GM12878 (cell line): ENCODE results near the gene ABCC2. TPM values are rescaled to one million over a fixed set of nuclear protein-coding genes. Genes with fewer than 3 reads are reported as not detected.

Experiments
- ATAC-seq: fragments of 200-7000 bp; cut with Tn5 transposase; 3 replicates; pipeline ENCODE4 v1.9.1; 2020; ENCODE audit warnings: mild to moderate bottlenecking, moderate library complexity
- BruUV-seq: library from RNA; stranded (reverse); fragments of 400-500 nt; replicated peaks from 2 replicates; lab custom pipeline; 2021; lab: Mats Ljungman, UMichigan
- CTCF ChIA-PET: fragments of 300-600 bp; sonication (Branson Sonifier 250); formaldehyde crosslinking; extraction: SDS; loops from one replicate; lab custom pipeline; 2021; ENCODE audit warnings: inconsistent platforms; lab: Yijun Ruan, JAX
- POLR2A ChIA-PET: fragments of 350-600 bp; formaldehyde crosslinking; extraction: SDS; loops from one replicate; lab custom pipeline; 2021; ENCODE audit warnings: inconsistent platforms; lab: Charles Lee
- RAD21 ChIA-PET: fragments of 300-600 bp; sonication (Branson Sonifier 250); formaldehyde crosslinking; loops from one replicate; lab custom pipeline; 2023; ENCODE audit warnings: antibody characterized with exemption; ENCODE audit not compliant: unreplicated experiment; lab: Charles Lee
- SMC1A ChIA-PET: fragments of 300-600 bp; sonication (Branson Sonifier 250); formaldehyde crosslinking; loops from one replicate; lab custom pipeline; 2023; ENCODE audit not compliant: unreplicated experiment, uncharacterized antibody; lab: Charles Lee
- DNase-seq: peaks from one replicate; pipeline ENCODE4 v3.0.0-alpha.2; 2011; ENCODE audit warnings: low read depth, low spot score
- FAIRE-seq: peaks from 3 replicates; lab custom pipeline; 2011; peaks lifted over from hg19 to GRCh38; lab: Jason Lieb, UNC
- H2AFZ ChIP-seq: 2 replicates; pipeline ENCODE4 v1.6.0; 2011; ENCODE audit warnings: low read depth, low read length, control low read depth; ENCODE audit not compliant: control insufficient read depth
- H3K27ac ChIP-seq: 2 replicates; pipeline ENCODE4 v1.5.1; 2011; ENCODE audit warnings: control low read depth; ENCODE audit not compliant: control insufficient read depth, insufficient read depth
- H3K27me3 ChIP-seq, 2 experiments: replicated peaks in 1 of 2; 2 replicates each; pipeline versions ENCODE4 v1.6.0 to v1.6.1; 2011; ENCODE audit warnings: low read length in 1 of 2; ENCODE audit not compliant: control insufficient read depth in 2 of 2, insufficient read depth in 2 of 2
- H3K36me3 ChIP-seq, 2 experiments: 2 replicates each; pipeline ENCODE4 v1.5.1; 2011; ENCODE audit warnings: low read length in 1 of 2; ENCODE audit not compliant: control insufficient read depth in 2 of 2, insufficient read depth in 2 of 2
- H3K4me1 ChIP-seq: 2 replicates; pipeline ENCODE4 v1.6.1; 2011; ENCODE audit warnings: mild to moderate bottlenecking, low read length, moderate library complexity, mixed read lengths; ENCODE audit not compliant: control insufficient read depth, insufficient read depth
- H3K4me2 ChIP-seq: 2 replicates; pipeline ENCODE4 v1.6.0; 2011; ENCODE audit warnings: control low read depth; ENCODE audit not compliant: control insufficient read depth, insufficient read depth
- H3K4me3 ChIP-seq: fragments of 200-600 bp; sonication (generic); 2 replicates; pipeline ENCODE4 v1.5.1; 2016
- H3K79me2 ChIP-seq: 2 replicates; pipeline ENCODE4 v1.6.0; 2011; ENCODE audit warnings: low read length; ENCODE audit not compliant: control insufficient read depth, insufficient read depth
- H3K9ac ChIP-seq: 2 replicates; pipeline ENCODE4 v1.8.0; 2011; ENCODE audit warnings: low read length, control low read depth, mixed read lengths; ENCODE audit not compliant: control insufficient read depth, insufficient read depth
- H3K9me3 ChIP-seq: replicated peaks from 3 replicates; pipeline ENCODE4 v1.5.1; 2011; ENCODE audit warnings: mild to moderate bottlenecking, low read length; ENCODE audit not compliant: control insufficient read depth, insufficient read depth
- H4K20me1 ChIP-seq: 2 replicates; pipeline ENCODE4 v1.6.0; 2011; ENCODE audit not compliant: control insufficient read depth, insufficient read depth
- CBX5 ChIP-seq: sonication (generic); IDR thresholded peaks from 2 replicates; pipeline ENCODE4 v1.6.1; 2016; ENCODE audit warnings: low read depth, moderate library complexity, mild to moderate bottlenecking, inconsistent platforms
- EP300 ChIP-seq, 2 experiments: fragments of 150-350 bp in 1 of 2; IDR thresholded peaks; 2 replicates each; pipeline ENCODE4 v1.6.1; 2011 to 2012; ENCODE audit warnings: low read depth in 2 of 2, low read length in 2 of 2, borderline replicate concordance in 1 of 2, improper control_type of control experiment in 1 of 2, inconsistent platforms in 1 of 2; ENCODE audit not compliant: control insufficient read depth in 1 of 2
- JUND ChIP-seq: IDR thresholded peaks from 2 replicates; pipeline ENCODE4 v1.6.1; 2012; ENCODE audit warnings: low read depth, mild to moderate bottlenecking, low read length, improper control_type of control experiment, moderate library complexity
- MEF2B ChIP-seq: fragments of 450-650 bp; IDR thresholded peaks from 2 replicates; pipeline ENCODE4 v1.6.1; 2018; ENCODE audit warnings: mild to moderate bottlenecking, moderate library complexity; ENCODE audit not compliant: partially characterized antibody, poor library complexity, severe bottlenecking
- NFIC ChIP-seq: IDR thresholded peaks from 2 replicates; pipeline ENCODE4 v1.6.1; 2012; ENCODE audit warnings: low read depth, mild to moderate bottlenecking, inconsistent platforms, low read length, moderate library complexity
- PML ChIP-seq: IDR thresholded peaks from 2 replicates; pipeline ENCODE4 v1.6.1; 2012; ENCODE audit warnings: low read length, inconsistent platforms
- PRDM15 ChIP-seq: fragments of 450-650 bp; formaldehyde crosslinking; IDR thresholded peaks from 2 replicates; pipeline ENCODE4 v1.4.0; 2020; ENCODE audit warnings: mild to moderate bottlenecking, moderate library complexity
- RUNX3 ChIP-seq: IDR thresholded peaks from 2 replicates; pipeline ENCODE4 v1.6.1; 2012; ENCODE audit warnings: low read length, inconsistent platforms
- SIN3A ChIP-seq: IDR thresholded peaks from 2 replicates; pipeline ENCODE4 v1.6.1; 2012; ENCODE audit warnings: low read depth, low read length, improper control_type of control experiment
- SPI1 ChIP-seq: IDR thresholded peaks from 2 replicates; pipeline ENCODE4 v1.6.1; 2011; ENCODE audit warnings: low read depth, mild to moderate bottlenecking, low read length, moderate library complexity, borderline replicate concordance; ENCODE audit not compliant: insufficient read depth
- TCF7 ChIP-seq: IDR thresholded peaks from 2 replicates; pipeline ENCODE4 v1.6.1; 2014; ENCODE audit warnings: antibody characterized with exemption, borderline replicate concordance
- USF2 ChIP-seq: IDR thresholded peaks from 2 replicates; pipeline ENCODE4 v1.6.1; 2011; ENCODE audit warnings: low read depth, low read length, improper control_type of control experiment, borderline replicate concordance
- ZBTB40 ChIP-seq: fragments of 450-650 bp; IDR thresholded peaks from 2 replicates; pipeline ENCODE4 v1.6.1; 2016; ENCODE audit warnings: mild to moderate bottlenecking, moderate library complexity, borderline replicate concordance
- WGBS: methylation state at CpG from one replicate; pipeline ENCODE4 v1.1.6; 2016; ENCODE audit warnings: low lambda C conversion rate; ENCODE audit not compliant: insufficient replicate concordance, insufficient coverage; ENCODE audit errors: missing lambda C conversion rate; 5-methylcytosine and 5-hydroxymethylcytosine counted together
- in situ Hi-C: fragments of 300-500 bp; cut with MboI; formaldehyde crosslinking; loops from 9 replicates; pipeline ENCODE4 v1.14.3; 2018; ENCODE audit warnings: mixed read lengths
- intact Hi-C: fragments of 100-400 bp; cut with micrococcal nuclease; formaldehyde crosslinking; loops from one replicate; pipeline ENCODE4 v1.14.2; 2022; ENCODE audit not compliant: unreplicated experiment
- polyA plus RNA-seq, 11 experiments: library from polyadenylated mRNA; depleted of rRNA in 4 of 11; unstranded in 6 of 11; stranded (reverse) in 5 of 11; fragments of >200 nt; fragmentation: Nextera tagmentation in 4 of 11; fragmentation: Illumina TruSeq in 1 of 11; extraction: Ambion mirVana in 4 of 11; extraction: Trizol in 1 of 11; gene quantifications; 1 replicate in 1 of 11; 2 replicates in 10 of 11; pipeline versions ENCODE4 v1.2.1 to v1.2.3, GENCODE V29; 2011 to 2016; ENCODE audit warnings: inconsistent platforms in 2 of 11, missing spikeins in 2 of 11, low read depth in 1 of 11
- total RNA-seq, 4 experiments: library from RNA; depleted of rRNA in 3 of 4; stranded (reverse); fragments of >200 nt in 3 of 4; fragmentation: Illumina TruSeq in 1 of 4; extraction: Trizol in 1 of 4; gene quantifications; 2 replicates each; pipeline versions ENCODE4 v1.2.1 to v1.2.3, GENCODE V29; 2013 to 2021

ABCC2 gene
- total and polyA plus RNA-seq, 10 of the 15 experiments (the other 5 are each of a cell fraction or from before 2014, with no cell fraction given): 0.02 to 0.95 (median 0.21) TPM

- Histone ChIP-seq H3K9me3 (no peaks in the 10 kb centered on the region; the same call in 1 of the 3 replicates), H4K20me1 (no peaks in the 10 kb centered on the region), H3K9ac (no peak overlapping the region), H3K36me3 (no peaks in the 10 kb centered on the region), H3K27me3 (no peaks in the 10 kb centered on the region), H3K4me2 (peak overlapping the region; percentile 91), H3K27ac (no peak overlapping the region; the same call in 1 of the 2 replicates), H3K79me2 (no peaks in the 10 kb centered on the region), H3K4me1 (peaks cover 20% of the 10 kb centered on the region), H2AFZ (no peak overlapping the region), H3K4me3 (0 out of 2 replicates have a peak overlapping the region, but pooled peaks have one; percentile 19)
- ChIA-PET CTCF (interaction anchor here (0.9 to 1.8 kb wide), 6 partner anchors 10 to 330 kb away, joined by 3 to 7 read pairs (median 4); no protein-coding TSS in a partner anchor), POLR2A (interaction anchor here (0.6 to 1.1 kb wide), 8 partner anchors 8 to 469 kb away, joined by 3 to 10 read pairs (median 4); partner anchors contain the start of genes COX15 and CUTC), RAD21 (interaction anchor here (0.6 to 2.0 kb wide), 4 partner anchors 33 to 501 kb away, joined by 3 to 11 read pairs (median 4); partner anchors contain the start of genes COX15 and CUTC), SMC1A (interaction anchor here (0.8 to 1.5 kb wide), 13 partner anchors 10 to 330 kb away, joined by 3 to 6 read pairs (median 3); partner anchors contain the start of genes COX15, CUTC and SLC25A28)
- intact Hi-C loops (no loop called here), in situ Hi-C loops (no loop called here)
- DNase-seq: peak; percentile 12
- WGBS: 37% methylated on average over 4 of the region's 4 CpGs
- peak; percentile 62 for ATAC-seq
- BruUV-seq: no TSS peak
- FAIRE-seq: peak; percentile 90
- peak; percentile 38; the same call in 1 of the 2 replicates for TF ChIP-seq TCF7
- no peak for TF ChIP-seq USF2
- peak in 1 of 2 experiments; percentile 66; a peak in 1 of 4 replicates for TF ChIP-seq EP300 (IDR thresholded peaks at IDR 0.05; ENCODE audit: borderline replicate concordance in 1 of 2, control insufficient read depth in 1 of 2, low read depth in 2 of 2, low read length in 2 of 2)
- TF ChIP-seq CBX5: no peak
- peak; percentile 5 for TF ChIP-seq MEF2B
- peak; percentile 60 for TF ChIP-seq NFIC
- peak; percentile 65 for TF ChIP-seq JUND
- no peak for TF ChIP-seq SIN3A
- no peak for TF ChIP-seq PRDM15 (CRISPR knock-in tag)
- 0 out of 2 replicates have a peak, but pooled peaks have one; percentile 17 for TF ChIP-seq RUNX3
- TF ChIP-seq SPI1: peak; percentile 88
- TF ChIP-seq PML: no peak
- TF ChIP-seq ZBTB40: peak; percentile 13; the same call in 1 of the 2 replicates
Measured at GRCh38 chr10:99765672-99766301, 16.7 kb upstream of the ABCC2 start.
